Lung (tissue), 12 donors: ENCODE results near the gene GREB1. TPM values are rescaled to one million over a fixed set of nuclear protein-coding genes. Genes with fewer than 3 reads are reported as not detected.

Source experiments
- ATAC-seq: fragments of 200-7000 bp; cut with Tn5 transposase; one replicate; pipeline ENCODE4 v1.9.1; 2020; ENCODE audit warnings: moderate number of reproducible peaks; ENCODE audit not compliant: insufficient read depth, low FRiP score
- DNase-seq, 3 donors: peaks; one replicate each; pipeline ENCODE4 v3.0.0-alpha.2; 2013 to 2017
- H3K27ac ChIP-seq, 2 donors: one replicate each; pipeline ENCODE4 v1.5.1; 2013; ENCODE audit warnings: mild to moderate bottlenecking in 2 of 2, moderate library complexity in 2 of 2, control low read depth in 1 of 2, inconsistent platforms in 1 of 2, low read depth in 1 of 2, low read length in 1 of 2
- H3K27me3 ChIP-seq, 3 donors: one replicate each; pipeline ENCODE4 v1.5.1; 2013; ENCODE audit warnings: low read length in 2 of 3; ENCODE audit not compliant: control insufficient read depth in 3 of 3, insufficient read depth in 3 of 3
- H3K36me3 ChIP-seq, 4 donors: one replicate each; pipeline ENCODE4 v1.5.1; 2013; ENCODE audit warnings: low read length in 4 of 4, mild to moderate bottlenecking in 1 of 4, moderate library complexity in 1 of 4; ENCODE audit not compliant: control insufficient read depth in 4 of 4, insufficient read depth in 4 of 4
- H3K4me1 ChIP-seq, 5 donors: one replicate each; pipeline ENCODE4 v1.5.1; 2013; ENCODE audit warnings: low read length in 5 of 5, mild to moderate bottlenecking in 2 of 5, moderate library complexity in 1 of 5; ENCODE audit not compliant: control insufficient read depth in 5 of 5, insufficient read depth in 5 of 5
- H3K4me3 ChIP-seq: one replicate; pipeline ENCODE4 v1.5.1; 2013; ENCODE audit warnings: mild to moderate bottlenecking, control low read depth, moderate library complexity
- H3K9ac ChIP-seq, 2 donors: one replicate each; pipeline ENCODE4 v1.5.1; 2013; ENCODE audit warnings: low read length in 2 of 2, control low read depth in 1 of 2; ENCODE audit not compliant: insufficient read depth in 1 of 2
- H3K9me3 ChIP-seq, 4 donors: one replicate each; pipeline ENCODE4 v1.5.1; 2013; ENCODE audit warnings: low read length in 3 of 4, mild to moderate bottlenecking in 1 of 4, moderate library complexity in 1 of 4; ENCODE audit not compliant: control insufficient read depth in 4 of 4, insufficient read depth in 3 of 4
- WGBS, 2 donors: extraction: QIAGEN DNeasy Blood & Tissue Kit; methylation state at CpG; one replicate each; pipeline ENCODE4 v1.1.7; 2013; 5-methylcytosine and 5-hydroxymethylcytosine counted together
- polyA plus RNA-seq, 2 donors: library from polyadenylated mRNA; stranded (reverse); fragments of 200-250 nt; gene quantifications; one replicate each; pipeline ENCODE4 v1.2.1, GENCODE V29; 2013
- total RNA-seq, 2 donors: library from RNA; depleted of rRNA in 1 of 2; stranded (reverse); fragments of >200 nt in 1 of 2; gene quantifications; one replicate each; pipeline ENCODE4 v1.2.1, GENCODE V29; 2014 to 2021
- TF ChIP-seq, protein P1 (sequence below): IDR thresholded peaks from 2 replicates; pipeline ENCODE4 v1.5.1; 2012; ENCODE audit warnings: mild to moderate bottlenecking; ENCODE audit errors: control extremely low read depth, extremely low read depth
- donor health status: control.
- donor health status: control.
- donor health status: Bipolar disorder and iron deficiency.
- donor health status: healthy.
- donor health status: DM: yes; HTN: yes; CAD: no.

The GREB1 gene
- total and polyA plus RNA-seq, 4 donors = 0.23 to 3.3 (median 1.8) TPM

DNA sequence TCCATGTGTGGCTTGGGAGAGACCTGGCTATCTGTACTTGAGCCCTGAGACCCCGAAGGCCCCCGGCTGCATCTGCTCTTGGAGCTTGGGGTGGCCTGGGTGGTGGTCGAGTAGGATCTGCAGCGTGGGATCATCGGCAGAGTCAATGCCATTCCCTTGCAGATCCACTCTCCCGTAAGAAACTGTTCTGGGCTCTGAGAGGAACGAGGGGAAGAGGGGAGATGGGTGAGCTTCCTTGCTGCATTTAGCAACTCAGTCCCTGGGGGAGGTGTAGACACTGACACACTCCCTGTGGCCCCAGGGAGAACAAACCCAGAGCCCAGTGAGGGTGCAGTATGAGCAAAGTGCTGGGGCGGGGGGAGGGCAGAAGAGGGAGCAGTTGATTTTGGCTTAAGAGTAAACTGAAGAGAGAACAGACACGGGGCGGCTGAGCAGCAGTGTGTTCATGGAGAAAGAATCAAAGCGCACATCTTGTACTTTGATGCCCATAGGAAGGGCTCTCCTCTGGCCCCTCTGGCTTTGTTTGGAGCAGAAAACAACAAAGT lies 8.5 kb downstream of the GREB1 start:
- Histone ChIP-seq H3K27me3 (no peaks in the 10 kb centered on the region), H3K27ac (no peak overlapping the region), H3K9me3 (peaks cover 0 to 2% (median 0%) of the 10 kb centered on the region in 4 donors), H3K9ac (no peak overlapping the region), H3K4me1 (peaks cover 2 to 24% (median 13%) of the 10 kb centered on the region in 5 donors), H3K36me3 (no peaks in the 10 kb centered on the region), H3K4me3 (no peak overlapping the region)
- TF ChIP-seq, protein P1, sequence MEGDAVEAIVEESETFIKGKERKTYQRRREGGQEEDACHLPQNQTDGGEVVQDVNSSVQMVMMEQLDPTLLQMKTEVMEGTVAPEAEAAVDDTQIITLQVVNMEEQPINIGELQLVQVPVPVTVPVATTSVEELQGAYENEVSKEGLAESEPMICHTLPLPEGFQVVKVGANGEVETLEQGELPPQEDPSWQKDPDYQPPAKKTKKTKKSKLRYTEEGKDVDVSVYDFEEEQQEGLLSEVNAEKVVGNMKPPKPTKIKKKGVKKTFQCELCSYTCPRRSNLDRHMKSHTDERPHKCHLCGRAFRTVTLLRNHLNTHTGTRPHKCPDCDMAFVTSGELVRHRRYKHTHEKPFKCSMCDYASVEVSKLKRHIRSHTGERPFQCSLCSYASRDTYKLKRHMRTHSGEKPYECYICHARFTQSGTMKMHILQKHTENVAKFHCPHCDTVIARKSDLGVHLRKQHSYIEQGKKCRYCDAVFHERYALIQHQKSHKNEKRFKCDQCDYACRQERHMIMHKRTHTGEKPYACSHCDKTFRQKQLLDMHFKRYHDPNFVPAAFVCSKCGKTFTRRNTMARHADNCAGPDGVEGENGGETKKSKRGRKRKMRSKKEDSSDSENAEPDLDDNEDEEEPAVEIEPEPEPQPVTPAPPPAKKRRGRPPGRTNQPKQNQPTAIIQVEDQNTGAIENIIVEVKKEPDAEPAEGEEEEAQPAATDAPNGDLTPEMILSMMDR = no peak
- 76 to 78% methylated on average over 11 of the region's 11 CpGs for WGBS, 2 donors
- ATAC-seq = no peak
- no peak for DNase-seq

DNA sequence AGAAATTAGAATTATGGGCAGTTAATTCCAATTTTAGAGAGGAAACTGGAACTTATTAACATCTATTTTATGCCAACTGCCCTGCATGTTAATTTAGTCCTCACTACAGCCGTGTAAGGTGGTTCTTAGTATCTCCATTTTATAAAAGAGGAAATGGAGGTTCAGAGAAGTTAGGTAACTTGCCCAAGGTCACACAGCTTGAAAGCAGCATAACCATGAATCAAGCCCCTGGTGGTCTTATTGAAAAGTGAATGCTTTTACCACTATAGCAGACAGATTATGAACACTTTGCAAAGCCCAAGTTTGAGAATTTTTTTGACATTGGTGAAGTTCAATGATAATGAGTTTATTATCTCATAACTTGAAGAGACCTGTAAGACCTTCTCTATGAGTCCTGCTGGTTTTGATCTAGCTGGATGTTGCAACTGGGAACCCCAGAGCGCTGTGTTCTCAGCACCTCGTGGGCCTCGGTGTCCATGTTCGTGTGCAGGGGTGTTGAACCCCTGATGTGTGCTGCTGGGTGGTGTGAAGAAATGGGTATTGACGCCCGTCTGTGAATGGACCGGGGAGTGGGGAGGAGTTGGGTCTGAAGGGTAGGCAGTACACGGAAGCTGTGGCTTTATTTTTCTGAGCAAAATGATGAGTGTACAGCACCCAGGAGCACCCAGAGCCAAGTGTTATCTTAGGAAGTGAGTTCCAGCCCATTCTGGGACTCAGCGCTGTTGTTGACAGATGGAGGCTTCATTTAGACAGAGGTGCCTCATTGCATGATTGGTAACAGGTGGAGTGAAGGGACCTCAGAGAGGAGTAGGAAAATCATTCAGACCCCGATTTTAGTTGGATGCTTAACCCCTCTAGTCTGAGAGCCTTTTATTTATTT lies 9.7 kb downstream of the GREB1 start:
- 90 to 92% methylated on average over 11 of the region's 11 CpGs for WGBS, 2 donors
- TF ChIP-seq, protein P1 = no peak

DNA sequence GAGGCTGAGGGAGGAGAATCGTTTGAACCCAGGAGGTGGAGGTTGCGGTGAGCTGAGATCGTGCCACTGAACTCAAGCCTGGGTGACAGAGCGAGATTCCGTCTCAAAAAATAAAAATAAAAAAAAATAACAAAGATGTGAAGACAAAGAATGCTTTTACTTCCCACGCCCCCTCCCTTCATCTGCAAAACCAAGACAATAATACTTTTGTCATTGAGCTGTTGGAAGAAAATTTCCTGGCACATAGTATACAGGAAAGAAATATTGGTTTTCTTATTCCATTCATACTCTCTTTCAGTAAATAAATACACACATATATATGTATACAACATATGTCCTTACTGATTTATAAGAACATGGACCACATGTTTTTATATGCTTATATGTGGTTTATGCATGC lies 12.2 kb downstream of the GREB1 start:
- Histone ChIP-seq H3K27me3 (no peaks in the 10 kb centered on the region), H3K9ac (no peak overlapping the region), H3K4me1 (peaks cover 0 to 4% (median 0%) of the 10 kb centered on the region in 5 donors), H3K36me3 (no peaks in the 10 kb centered on the region), H3K27ac (no peak overlapping the region), H3K9me3 (peaks cover 0 to 4% (median 0%) of the 10 kb centered on the region in 4 donors), H3K4me3 (no peak overlapping the region)
- ATAC-seq (no peak), DNase-seq (no peak)
- 89% methylated on average over 6 of the region's 6 CpGs for WGBS, 2 donors
- TF ChIP-seq, protein P1 = no peak

More for the DNA sequence above, 9.7 kb downstream of the GREB1 start:
- ATAC-seq (no peak), DNase-seq (no peak)
- H3K9me3 ChIP-seq = peaks cover 0 to 2% (median 0%) of the 10 kb centered on the region in 4 donors
- no peak overlapping the region for H3K27ac ChIP-seq
- no peak overlapping the region for H3K4me3 ChIP-seq
- no peaks in the 10 kb centered on the region for H3K27me3 ChIP-seq
- no peaks in the 10 kb centered on the region for H3K36me3 ChIP-seq
- no peak overlapping the region for H3K9ac ChIP-seq
- H3K4me1 ChIP-seq = peaks cover 2 to 24% (median 13%) of the 10 kb centered on the region in 5 donors
